Suprapubic skin (tissue), 4 donors: Measurements from ENCODE around the gene CREBRF.

ENCODE experiments used
- CTCF ChIP-seq, 2 donors: fragments of 200-600 bp in 1 of 2; fragments of 450-650 bp in 1 of 2; sonication (generic) in 1 of 2; IDR thresholded peaks; one replicate each; pipeline ENCODE4 v1.5.1; 2016 to 2019; ENCODE audit warnings: antibody characterized with exemption in 2 of 2, mild to moderate bottlenecking in 1 of 2, moderate library complexity in 1 of 2
- EP300 ChIP-seq: sonication (generic); formaldehyde crosslinking; IDR thresholded peaks from one replicate; pipeline ENCODE4 v1.6.1; 2017; ENCODE audit warnings: antibody characterized with exemption
- POLR2A ChIP-seq, 2 donors: fragments of 450-650 bp; IDR thresholded peaks; one replicate each; pipeline ENCODE4 v1.6.1; 2017; ENCODE audit warnings: antibody characterized with exemption in 2 of 2, mild to moderate bottlenecking in 2 of 2, moderate library complexity in 2 of 2
- POLR2AphosphoS5 ChIP-seq, 3 donors: sonication (generic); formaldehyde crosslinking; IDR thresholded peaks; one replicate each; pipeline ENCODE4 v1.6.1; 2017; ENCODE audit warnings: antibody characterized with exemption in 3 of 3

GRCh38 chr5:173099461-173099860 lies 43.3 kb downstream of the CREBRF start:
- TF ChIP-seq POLR2AphosphoS5 (IDR thresholded peaks at IDR 0.05), result no peak
- TF ChIP-seq CTCF (IDR thresholded peaks at IDR 0.05), result no peak
- no peak for TF ChIP-seq POLR2A (IDR thresholded peaks at IDR 0.05)
- TF ChIP-seq EP300, result no peak
